Measurements from ENCODE around the gene THSD7A. TPM values are rescaled to one million over a fixed set of nuclear protein-coding genes. Genes with fewer than 3 reads are reported as not detected.

THSD7A gene
- total RNA-seq, 1 experiment from 2014 or later: 5.9 TPM

DNA sequence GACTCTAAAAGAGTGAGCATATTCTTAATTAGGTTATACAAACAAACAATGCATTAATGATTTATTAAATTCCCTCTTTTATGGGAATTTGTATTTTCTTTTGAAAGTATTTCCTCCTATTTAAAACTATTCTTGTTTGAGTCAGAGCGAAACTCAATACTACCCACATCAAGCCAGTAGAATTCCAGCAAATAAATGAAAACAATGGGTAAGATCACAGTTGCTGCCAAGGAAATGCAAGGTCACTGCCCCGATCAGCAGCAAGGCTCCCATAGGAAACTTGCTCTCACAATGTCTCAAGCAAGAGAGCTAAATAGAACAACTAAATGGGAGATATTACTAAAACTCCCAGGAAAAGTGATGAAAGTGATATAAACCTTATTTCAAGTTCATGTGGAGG lies 206.3 kb downstream of the THSD7A start:
- Mint-ChIP-seq H3K27me3 (ENCODE audit: unreplicated experiment) (no peaks in the 10 kb centered on the region), H3K4me3 (ENCODE audit: low read depth, unreplicated experiment) (no peak overlapping the region), H3K9me3 (ENCODE audit: low read depth, unreplicated experiment) (peaks cover 15% of the 10 kb centered on the region), H3K36me3 (ENCODE audit: insufficient read depth, unreplicated experiment) (no peaks in the 10 kb centered on the region), H3K27ac (ENCODE audit: unreplicated experiment) (peak overlapping the region; percentile 11), H3K4me1 (ENCODE audit: low read depth, unreplicated experiment) (peaks cover 9% of the 10 kb centered on the region)
- TF ChIP-seq, protein P1, sequence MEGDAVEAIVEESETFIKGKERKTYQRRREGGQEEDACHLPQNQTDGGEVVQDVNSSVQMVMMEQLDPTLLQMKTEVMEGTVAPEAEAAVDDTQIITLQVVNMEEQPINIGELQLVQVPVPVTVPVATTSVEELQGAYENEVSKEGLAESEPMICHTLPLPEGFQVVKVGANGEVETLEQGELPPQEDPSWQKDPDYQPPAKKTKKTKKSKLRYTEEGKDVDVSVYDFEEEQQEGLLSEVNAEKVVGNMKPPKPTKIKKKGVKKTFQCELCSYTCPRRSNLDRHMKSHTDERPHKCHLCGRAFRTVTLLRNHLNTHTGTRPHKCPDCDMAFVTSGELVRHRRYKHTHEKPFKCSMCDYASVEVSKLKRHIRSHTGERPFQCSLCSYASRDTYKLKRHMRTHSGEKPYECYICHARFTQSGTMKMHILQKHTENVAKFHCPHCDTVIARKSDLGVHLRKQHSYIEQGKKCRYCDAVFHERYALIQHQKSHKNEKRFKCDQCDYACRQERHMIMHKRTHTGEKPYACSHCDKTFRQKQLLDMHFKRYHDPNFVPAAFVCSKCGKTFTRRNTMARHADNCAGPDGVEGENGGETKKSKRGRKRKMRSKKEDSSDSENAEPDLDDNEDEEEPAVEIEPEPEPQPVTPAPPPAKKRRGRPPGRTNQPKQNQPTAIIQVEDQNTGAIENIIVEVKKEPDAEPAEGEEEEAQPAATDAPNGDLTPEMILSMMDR (IDR thresholded peaks at IDR 0.05; ENCODE audit: unreplicated experiment): no peak
- CTCF ChIA-PET: no interaction called here
- no TSS peak for BruUV-seq (replicated peaks)
- peak; percentile 11 for DNase-seq
- intact Hi-C loops (cut with micrococcal nuclease; ENCODE audit: unreplicated experiment): no loop called here

DNA sequence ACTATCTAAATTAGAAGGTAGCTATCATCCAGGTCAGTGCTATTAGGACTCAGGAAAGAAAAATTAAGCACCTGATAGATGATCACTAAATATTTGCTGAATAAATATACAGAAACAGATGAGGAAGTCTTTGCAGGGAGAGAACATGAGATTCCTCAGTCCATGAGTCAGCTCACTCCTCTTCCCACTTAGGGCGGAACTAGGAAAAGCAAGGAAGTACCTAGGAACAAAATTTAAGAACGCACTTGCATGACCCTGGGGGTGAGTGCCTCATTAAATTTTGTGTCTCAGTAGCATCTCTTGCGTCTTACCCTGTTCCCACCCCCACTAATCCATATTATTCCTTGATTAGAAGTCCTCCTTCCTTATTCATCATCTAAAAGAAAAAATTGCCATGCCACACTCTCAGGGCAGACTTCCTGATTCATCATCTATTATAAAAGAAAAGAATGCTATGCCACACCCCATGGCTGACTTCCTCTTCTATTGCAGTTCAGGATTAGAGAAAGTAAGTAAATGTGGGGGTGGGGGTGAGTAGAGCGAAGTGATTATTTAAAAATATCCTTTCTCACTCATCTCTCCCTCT lies 208.8 kb downstream of the THSD7A start:
- CTCF ChIA-PET: no interaction called here
- no peaks in the 10 kb centered on the region for H3K27me3 Mint-ChIP-seq (ENCODE audit: unreplicated experiment)
- H3K9me3 Mint-ChIP-seq (ENCODE audit: low read depth, unreplicated experiment): peaks cover 15% of the 10 kb centered on the region
- DNase-seq: no peak
- BruUV-seq (replicated peaks): no TSS peak
- H3K4me3 Mint-ChIP-seq (ENCODE audit: low read depth, unreplicated experiment): no peak overlapping the region
- peaks cover 9% of the 10 kb centered on the region for H3K4me1 Mint-ChIP-seq (ENCODE audit: low read depth, unreplicated experiment)
- intact Hi-C loops (cut with micrococcal nuclease; ENCODE audit: unreplicated experiment): no loop called here
- H3K36me3 Mint-ChIP-seq (ENCODE audit: insufficient read depth, unreplicated experiment): no peaks in the 10 kb centered on the region
- H3K27ac Mint-ChIP-seq (ENCODE audit: unreplicated experiment): no peak overlapping the region
- TF ChIP-seq, protein P1 (IDR thresholded peaks at IDR 0.05; ENCODE audit: unreplicated experiment): no peak

DNA sequence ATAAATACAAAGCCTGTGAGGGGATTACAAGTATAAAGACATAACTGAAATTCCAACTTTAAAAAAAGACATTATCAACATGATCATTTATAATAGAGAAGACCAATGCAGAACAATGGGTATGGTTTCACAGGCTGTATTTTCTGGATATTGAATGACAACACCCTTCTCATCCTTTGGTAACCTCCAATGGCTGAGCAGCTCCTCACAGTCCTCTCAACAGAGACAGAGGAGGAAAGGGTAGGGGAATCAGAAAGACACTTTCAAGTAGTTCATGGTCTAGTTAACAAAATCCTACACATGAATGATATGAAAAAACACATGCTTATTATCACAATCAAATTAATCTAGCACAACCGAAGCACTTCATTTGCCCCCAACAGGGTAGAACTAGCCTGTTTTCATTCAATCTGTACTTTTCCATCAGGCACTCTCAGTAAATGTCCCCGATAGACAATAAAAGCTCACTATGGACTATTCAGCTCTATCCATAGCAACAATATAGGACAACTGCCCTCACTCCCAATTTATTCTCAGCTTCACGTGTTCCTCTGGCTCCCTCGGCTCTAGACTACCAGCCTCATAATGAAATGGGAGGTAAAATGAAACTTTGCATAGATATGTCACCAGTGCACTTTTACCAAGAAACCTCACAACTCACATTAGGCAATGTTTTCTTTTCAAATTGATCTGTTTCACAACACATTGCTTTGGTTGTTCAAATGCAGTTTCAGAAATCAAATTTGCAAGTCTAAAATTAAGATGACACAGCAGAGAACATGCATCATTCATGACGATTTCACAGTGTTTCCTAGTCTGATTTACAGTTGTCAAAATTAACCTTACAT lies 211.4 kb downstream of the THSD7A start:
- CTCF ChIA-PET: no interaction called here
- no peaks in the 10 kb centered on the region for H3K36me3 Mint-ChIP-seq (ENCODE audit: insufficient read depth, unreplicated experiment)
- H3K27ac Mint-ChIP-seq (ENCODE audit: unreplicated experiment): no peak overlapping the region
- no peaks in the 10 kb centered on the region for H3K27me3 Mint-ChIP-seq (ENCODE audit: unreplicated experiment)
- H3K4me3 Mint-ChIP-seq (ENCODE audit: low read depth, unreplicated experiment): no peak overlapping the region
- peaks cover 4% of the 10 kb centered on the region for H3K4me1 Mint-ChIP-seq (ENCODE audit: low read depth, unreplicated experiment)
- intact Hi-C loops (cut with micrococcal nuclease; ENCODE audit: unreplicated experiment): no loop called here
- no peak for DNase-seq
- BruUV-seq (replicated peaks): no TSS peak
- TF ChIP-seq, protein P1 (IDR thresholded peaks at IDR 0.05; ENCODE audit: unreplicated experiment): no peak
- H3K9me3 Mint-ChIP-seq (ENCODE audit: low read depth, unreplicated experiment): peaks cover 15% of the 10 kb centered on the region

DNA sequence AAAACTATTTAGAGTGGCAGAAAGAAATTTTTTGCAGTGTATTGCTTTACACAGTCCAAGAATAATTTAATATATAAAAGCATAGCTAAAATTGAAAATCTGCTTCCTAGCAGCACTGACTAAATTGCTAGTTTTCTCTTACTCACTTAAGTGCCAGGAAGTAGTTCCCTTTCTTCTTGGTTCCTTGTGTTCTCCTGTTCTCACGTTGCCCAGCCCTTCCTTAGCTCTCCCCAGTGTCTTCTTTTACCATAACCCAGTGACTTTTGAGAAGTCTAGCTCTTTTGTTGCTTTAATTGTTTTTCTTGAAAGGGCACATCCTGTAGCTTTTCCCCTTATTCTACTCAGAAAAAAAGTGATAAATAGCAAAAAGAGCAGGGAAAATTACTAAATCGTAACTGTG lies 215.5 kb downstream of the THSD7A start:
- intact Hi-C loops (cut with micrococcal nuclease; ENCODE audit: unreplicated experiment): no loop called here
- CTCF ChIA-PET: no interaction called here
- Mint-ChIP-seq H3K27ac (ENCODE audit: unreplicated experiment) (no peak overlapping the region), H3K9me3 (ENCODE audit: low read depth, unreplicated experiment) (no peaks in the 10 kb centered on the region), H3K36me3 (ENCODE audit: insufficient read depth, unreplicated experiment) (no peaks in the 10 kb centered on the region), H3K4me3 (ENCODE audit: low read depth, unreplicated experiment) (no peak overlapping the region), H3K27me3 (ENCODE audit: unreplicated experiment) (no peaks in the 10 kb centered on the region), H3K4me1 (ENCODE audit: low read depth, unreplicated experiment) (no peaks in the 10 kb centered on the region)
- TF ChIP-seq, protein P1 (IDR thresholded peaks at IDR 0.05; ENCODE audit: unreplicated experiment): no peak
- DNase-seq: no peak
- no TSS peak for BruUV-seq (replicated peaks)

All from Calu3 (cell line).